M059J (cell line): ENCODE measurements around the gene OGT. TPM values are rescaled to one million over a fixed set of nuclear protein-coding genes. Genes with fewer than 3 reads are reported as not detected.

ENCODE experiments used
- DNase-seq: peaks from one replicate; pipeline ENCODE4 v3.0.0-alpha.2; 2012; ENCODE audit warnings: low read depth
- total RNA-seq: library from RNA; depleted of rRNA; stranded (reverse); fragments of >200 nt; shearing (Covaris generic); gene quantifications from 2 replicates; pipeline ENCODE4 v1.2.3, GENCODE V29; 2014; rRNA removed

Gene OGT
- total RNA-seq, 1 experiment from 2014 or later, result 67.6 TPM

GRCh38 chrX:71622576-71623450, 89.9 kb downstream of the OGT start:
- DNase-seq, result peak; percentile 22

DNA sequence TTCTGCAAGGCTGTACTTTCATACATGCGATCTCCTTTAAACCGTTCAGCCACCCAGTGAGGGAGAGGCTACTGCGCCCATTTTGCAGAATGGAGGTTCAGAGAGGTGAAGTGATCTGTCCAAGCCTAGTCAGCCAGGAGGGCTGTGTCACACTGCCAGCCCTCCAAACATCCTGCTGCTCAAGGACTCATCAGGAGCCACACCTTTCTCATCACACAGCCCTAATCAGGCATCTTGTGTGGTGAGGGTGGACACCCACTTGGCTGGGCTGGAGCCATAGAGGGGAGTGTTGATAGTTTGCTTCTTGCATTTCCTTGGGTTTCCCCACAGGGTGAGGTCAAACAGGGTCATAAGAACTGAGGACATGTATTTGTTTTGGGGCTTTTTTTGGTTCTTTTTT, 90.8 kb downstream of the OGT start:
- no peak for DNase-seq

- DNase-seq, result no peak
These were observed 92.6 kb downstream of the OGT start for GRCh38 chrX:71625471-71625870.

Other genes starting within 250 kb of the OGT start
- gene NONO, start 249.5 kb upstream of the OGT start, total RNA-seq, result 628 and 786 TPM in 2 replicates
- gene ITGB1BP2, start 231.4 kb upstream of the OGT start, total RNA-seq, result 2.2 TPM in 1 of 2 replicates, not detected in the other
- gene TAF1, start 166.7 kb upstream of the OGT start, total RNA-seq, result 21.8 and 30.9 TPM in 2 replicates
- gene GCNA, start 45.3 kb downstream of the OGT start, total RNA-seq, result 0.20 and 1.0 TPM in 2 replicates
- 0.30 TPM in 1 of 2 replicates, not detected in the other for gene CXCR3, start 85.4 kb downstream of the OGT start, total RNA-seq
- not detected in 2 replicates for gene CXorf49, start 185.2 kb downstream of the OGT start, total RNA-seq
- gene CXorf49B, start 230.2 kb downstream of the OGT start, total RNA-seq, result not detected in 2 replicates